HG03060 (cell line): ENCODE results near the gene CEMIP.

Experiments
- ATAC-seq: cut with Tn5 transposase; IDR thresholded peaks from one replicate; pipeline ENCODE4 v1.9.1; 2021; ENCODE audit warnings: low read depth, moderate number of reproducible peaks; ENCODE audit not compliant: unreplicated experiment

CEMIP gene

GRCh38 chr15:80989518-80990478 lies 210.6 kb downstream of the CEMIP start, which contains the start of gene MESD:
MESD (minus strand) TSS chr15:80989819; CDS start chr15:80989791, 28 bp downstream.
- ATAC-seq = peak; percentile 80

- ATAC-seq = no peak
These were observed 211.8 kb downstream of the CEMIP start for GRCh38 chr15:80990955-80991354.

GRCh38 chr15:80991421-80991820 lies 212.3 kb downstream of the CEMIP start:
- no peak for ATAC-seq

GRCh38 chr15:80992006-80992405 lies 212.8 kb downstream of the CEMIP start:
- no peak for ATAC-seq

GRCh38 chr15:80992441-80992840 lies 213.3 kb downstream of the CEMIP start:
- no peak for ATAC-seq

GRCh38 chr15:80996247-80996646 lies 217.1 kb downstream of the CEMIP start:
- ATAC-seq = no peak

GRCh38 chr15:80997692-80998091 lies 218.5 kb downstream of the CEMIP start:
- ATAC-seq = no peak

GRCh38 chr15:80998251-80998650 lies 219.1 kb downstream of the CEMIP start:
- no peak for ATAC-seq

GRCh38 chr15:80999623-81000036 lies 220.5 kb downstream of the CEMIP start:
- ATAC-seq = no peak

- no peak for ATAC-seq
These were observed 221.0 kb downstream of the CEMIP start for GRCh38 chr15:81000144-81000623.

- ATAC-seq = no peak
These were observed 221.5 kb downstream of the CEMIP start, which contains the start of gene TLNRD1 for GRCh38 chr15:81000624-81001151. TLNRD1 (plus strand) TSS chr15:81000923; CDS start chr15:81002272, 1,349 bp downstream.
